ENCODE data around the gene TWSG1.
A peak's percentile ranks its signal among the peaks of the same experiment; 100 is the strongest.
"Not testable (repeated sequence)": the region's sequence is repeated elsewhere in the genome, so short reads cannot be mapped to it uniquely, and the experiment has no call there.

TWSG1 gene

DNA sequence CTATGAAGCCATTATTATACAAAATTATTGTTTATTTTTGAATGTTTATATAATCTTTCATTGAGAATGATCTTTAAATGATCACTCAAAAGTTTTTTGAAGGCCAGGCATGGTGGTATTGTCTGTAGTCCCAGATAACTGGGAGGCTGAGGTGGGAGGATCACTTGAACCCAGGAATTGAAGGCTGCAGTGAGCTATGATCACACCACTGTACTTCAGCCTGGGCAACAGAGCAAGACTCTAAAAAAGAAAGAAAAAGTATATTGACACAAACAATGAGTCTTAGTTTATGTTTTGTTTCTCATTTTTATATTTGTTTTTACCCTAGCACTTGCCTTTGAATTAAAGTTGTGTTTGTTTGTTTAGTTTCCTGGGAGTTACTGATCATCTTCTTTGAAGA lies 2.3 kb downstream of the TWSG1 start:
- DNase-seq, result no peak

DNA sequence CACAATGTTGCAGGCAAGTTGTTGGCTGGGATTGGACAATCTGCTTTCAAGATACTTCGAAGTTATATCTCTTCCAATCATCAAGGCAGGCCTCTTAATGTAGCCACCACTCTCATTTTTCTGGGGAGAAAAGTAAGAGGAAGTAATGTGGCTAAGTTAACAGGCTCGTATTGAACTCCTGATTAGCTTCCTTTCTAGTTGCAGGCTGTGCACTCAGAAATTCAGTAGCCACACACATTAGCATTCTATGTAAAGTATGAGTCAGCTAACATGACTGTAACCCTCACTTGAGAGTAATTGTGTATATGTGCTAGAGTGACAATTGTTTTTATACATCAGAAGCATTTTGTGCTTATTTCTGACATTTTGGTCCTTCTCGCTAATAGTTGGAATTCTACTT lies 3.3 kb downstream of the TWSG1 start:
- DNase-seq, result no peak

DNA sequence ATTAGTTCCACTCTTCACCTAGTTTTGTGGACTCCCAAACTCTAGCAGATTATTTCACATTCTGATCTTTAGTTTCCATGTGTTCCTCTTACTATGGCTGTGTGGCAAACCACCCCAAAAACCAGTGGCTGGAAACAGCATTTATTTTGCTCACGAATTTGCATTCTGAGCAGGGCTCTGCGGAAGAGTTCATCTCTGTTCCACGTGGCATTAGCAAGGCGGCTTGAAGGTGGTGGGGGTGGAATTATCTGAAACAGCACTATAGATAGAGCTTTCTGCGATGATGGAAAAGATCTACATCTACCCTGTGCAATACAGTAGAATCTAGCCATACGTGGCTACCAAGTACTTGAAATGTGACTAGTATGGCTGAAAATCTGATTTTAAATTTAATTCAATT lies 5.9 kb downstream of the TWSG1 start:
- DNase-seq, result no peak

DNA sequence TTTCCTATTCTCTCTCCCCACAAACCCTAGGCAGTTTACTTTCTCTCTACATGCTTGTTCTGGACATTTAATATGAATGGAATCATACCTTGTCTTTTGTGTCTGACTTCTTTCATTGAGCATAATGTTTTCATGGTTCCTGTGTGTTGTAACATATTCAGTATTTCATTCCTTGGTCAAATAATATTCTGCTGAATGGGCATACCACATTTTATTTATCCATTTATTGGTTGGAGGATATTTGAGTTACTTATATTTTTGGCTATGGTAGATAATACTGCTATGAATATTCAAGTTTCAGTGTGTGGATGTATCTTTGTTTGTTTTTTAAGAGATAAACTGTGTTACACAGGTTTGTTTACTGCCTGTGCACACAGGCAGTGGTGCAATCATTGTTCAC lies 9.0 kb downstream of the TWSG1 start:
- no peak for DNase-seq

DNA sequence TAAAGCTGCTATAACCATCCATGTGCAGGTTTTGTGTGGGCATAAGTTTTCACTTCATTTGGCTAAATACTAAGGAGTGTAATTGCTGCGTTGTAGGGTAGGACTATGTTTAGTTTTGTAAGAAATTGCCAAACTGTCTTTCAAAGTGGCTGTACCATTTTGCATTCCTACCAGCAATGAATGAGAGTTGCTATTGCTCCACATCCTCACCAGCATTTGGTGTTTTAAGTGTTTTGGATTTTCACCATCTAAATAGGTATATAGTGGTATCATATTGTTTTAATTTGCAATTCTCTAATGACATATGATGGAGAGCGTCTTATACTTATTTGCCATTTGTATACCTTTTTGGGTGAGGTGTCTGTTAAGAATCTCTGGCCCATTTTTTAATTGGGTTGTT lies 12.2 kb downstream of the TWSG1 start:
- no peak for DNase-seq

DNA sequence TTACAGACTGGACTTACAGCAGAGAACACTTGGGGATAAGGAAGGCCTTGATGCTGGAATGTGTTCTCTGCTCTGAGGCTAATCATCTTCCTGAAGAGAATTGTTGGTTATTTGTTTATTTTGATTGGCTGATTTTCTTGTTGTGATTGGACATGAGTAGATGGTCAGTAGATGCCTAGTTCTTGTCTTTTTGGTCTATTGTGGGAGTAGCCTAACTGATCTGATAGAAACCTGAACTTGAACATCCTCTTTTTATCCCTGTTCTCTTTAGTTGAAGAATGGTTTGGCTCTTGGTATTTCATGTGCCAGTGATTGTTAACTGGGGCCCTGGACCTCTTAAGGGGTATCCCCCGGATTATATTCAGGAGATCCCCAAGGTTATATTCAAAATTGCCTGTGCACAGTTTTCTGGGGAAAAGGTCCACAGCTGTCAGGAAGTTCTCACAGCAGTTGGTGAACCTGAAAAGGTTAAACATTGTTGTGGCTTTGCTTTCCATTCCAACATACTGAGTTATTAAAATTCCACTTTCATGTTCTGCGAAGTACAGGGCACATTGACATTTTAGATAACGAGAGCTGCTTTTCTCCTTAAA lies 13.6 kb downstream of the TWSG1 start:
- DNase-seq, result peak; percentile 48

DNA sequence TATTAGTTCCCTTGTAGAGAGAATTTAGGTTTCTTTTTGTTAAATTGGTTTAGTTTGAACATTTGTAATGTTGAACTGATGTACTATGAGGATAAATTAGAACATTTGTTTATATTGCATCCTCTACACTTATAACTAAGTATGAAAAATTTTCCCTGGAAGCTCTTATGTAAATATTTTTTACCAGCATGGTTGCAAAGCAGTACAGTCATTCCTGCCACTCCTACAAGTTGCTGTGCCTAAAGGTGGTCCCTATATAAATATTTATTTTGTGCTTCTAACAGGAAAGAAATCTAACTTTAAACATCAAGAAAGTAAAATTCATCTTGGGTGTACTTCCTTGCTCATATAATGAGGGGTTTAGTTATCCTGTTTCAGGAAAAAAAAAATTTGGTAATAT lies 14.2 kb downstream of the TWSG1 start:
- DNase-seq, result no peak

DNA sequence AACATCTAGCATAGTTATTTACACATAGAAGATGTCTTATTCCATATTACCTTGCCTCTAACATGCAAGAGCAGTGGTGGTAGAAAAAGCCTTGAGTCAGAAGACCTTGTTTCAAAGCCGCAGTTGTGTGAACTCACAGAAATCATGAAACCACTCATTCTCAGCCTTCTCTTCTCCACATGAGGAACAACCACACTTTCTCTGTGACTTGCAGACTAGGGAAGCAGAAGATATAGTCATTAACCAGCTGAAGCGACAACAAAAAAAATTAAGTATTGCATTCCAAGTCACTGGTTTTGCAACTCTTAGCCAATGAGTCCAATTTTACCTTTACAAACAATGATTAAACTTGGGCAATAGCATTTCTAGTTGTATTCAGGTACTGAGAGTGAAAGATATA lies 19.0 kb downstream of the TWSG1 start:
- no peak for DNase-seq

DNA sequence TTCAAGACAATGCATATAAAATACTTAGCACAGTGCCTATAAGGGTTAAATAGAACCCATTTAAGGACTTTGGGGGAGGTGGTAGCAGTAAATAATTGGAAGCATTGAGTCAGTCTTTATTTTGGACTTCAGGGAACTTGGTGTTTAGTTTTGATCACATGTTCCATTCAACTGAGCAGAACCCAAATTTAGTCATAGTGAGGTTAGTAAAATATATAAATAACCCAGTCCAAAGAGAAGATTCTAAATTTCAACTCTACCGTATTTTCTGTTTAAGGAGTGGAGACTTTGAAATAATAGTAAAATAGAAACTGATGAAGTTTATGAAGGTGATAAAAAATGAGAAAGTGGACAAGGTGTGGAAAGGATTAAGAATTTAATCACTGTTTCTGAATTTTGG lies 19.7 kb downstream of the TWSG1 start:
- DNase-seq, result no peak

DNA sequence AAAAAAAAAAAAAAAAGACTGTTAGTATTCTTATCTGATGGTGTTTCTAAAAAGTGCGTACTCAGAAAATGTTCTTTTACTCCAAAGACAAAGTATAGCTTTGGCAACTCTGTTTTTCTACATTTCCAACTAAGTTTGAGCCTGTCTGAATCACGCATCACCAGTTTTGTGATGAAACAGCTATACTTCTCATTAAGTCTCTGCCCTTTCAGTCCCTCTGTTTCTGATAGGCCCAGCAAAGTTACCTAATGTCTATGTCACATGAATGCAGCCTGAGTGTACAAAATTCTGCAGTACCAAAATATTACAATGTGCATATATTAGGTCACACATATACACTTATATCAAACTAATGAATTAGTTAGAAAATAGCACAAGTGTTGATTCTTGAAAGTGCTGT lies 22.4 kb downstream of the TWSG1 start:
- no peak for DNase-seq

DNA sequence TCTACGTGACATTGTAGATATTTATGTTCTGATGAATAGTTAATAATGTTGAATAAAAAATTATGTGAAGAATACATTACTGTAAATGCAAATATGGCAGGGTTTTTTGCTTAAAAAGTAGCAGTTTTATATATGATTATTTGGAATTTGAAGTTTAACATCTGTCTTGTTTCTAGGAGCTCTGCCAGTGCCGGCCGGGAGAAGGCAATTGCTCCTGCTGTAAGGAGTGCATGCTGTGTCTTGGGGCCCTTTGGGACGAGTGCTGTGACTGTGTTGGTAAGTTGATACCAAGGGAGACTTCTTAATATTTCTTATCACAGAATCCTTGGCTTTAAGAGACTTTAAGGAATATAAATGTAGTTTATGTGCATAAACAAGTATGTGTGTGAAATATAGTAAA lies 25.2 kb downstream of the TWSG1 start:
- DNase-seq, result no peak

DNA sequence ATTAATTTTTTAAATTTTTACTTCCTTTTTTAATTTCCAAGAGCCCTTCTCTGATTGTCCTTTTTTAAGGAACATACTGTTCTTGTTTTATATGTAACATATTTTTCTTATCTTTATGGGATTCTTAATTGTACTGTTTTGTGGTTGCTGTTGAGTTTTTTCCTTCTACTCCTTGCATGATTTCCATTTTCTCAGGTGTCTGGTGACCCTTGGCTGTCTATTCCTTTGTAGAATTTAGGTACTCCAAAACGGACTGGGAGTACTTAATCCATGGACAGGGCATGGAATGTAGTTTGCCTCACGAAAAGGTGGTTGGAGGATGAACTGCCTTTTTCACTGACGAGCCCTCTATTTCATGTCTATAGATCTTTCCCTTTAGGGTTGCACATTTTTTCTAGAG lies 26.6 kb downstream of the TWSG1 start:
- no peak for DNase-seq

DNA sequence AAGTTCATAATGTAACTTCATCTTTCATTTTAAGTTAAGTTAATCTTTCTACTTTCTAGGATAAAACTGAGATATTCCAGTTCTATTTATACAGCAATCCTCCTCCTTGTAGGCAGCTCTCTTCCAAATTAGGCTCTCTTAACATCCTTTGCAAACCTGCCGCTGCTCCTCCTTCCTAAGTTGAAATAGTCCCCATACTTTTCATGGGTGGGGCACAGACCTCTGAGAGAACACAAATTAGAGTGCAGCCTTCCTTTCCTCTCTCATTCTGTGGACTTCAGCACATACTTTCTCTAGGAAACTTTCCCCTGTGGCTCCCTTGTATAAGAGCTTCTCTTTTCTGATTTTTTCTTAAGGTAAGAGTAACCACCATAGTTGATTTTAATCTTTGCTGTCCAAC lies 28.3 kb downstream of the TWSG1 start:
- no peak for DNase-seq

DNA sequence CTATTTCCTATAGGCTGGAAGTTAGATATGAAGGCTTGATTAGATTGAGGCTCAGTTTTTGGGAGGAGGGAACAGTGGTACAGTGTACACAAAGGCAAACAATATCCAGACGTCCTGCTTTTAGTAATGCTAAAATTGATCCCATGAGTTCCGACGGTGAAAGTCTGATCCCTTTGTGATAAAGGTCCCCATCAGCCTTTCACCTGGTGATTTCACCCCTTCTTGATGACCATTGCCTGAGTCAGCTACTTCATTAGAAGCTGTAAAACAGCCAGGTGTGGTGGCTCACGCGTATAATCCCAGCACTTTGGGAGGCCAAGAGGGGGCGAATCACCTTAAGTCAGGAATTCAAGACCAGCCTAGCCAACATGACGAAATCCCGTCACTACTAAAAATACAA lies 29.7 kb downstream of the TWSG1 start:
- DNase-seq, result no peak

DNA sequence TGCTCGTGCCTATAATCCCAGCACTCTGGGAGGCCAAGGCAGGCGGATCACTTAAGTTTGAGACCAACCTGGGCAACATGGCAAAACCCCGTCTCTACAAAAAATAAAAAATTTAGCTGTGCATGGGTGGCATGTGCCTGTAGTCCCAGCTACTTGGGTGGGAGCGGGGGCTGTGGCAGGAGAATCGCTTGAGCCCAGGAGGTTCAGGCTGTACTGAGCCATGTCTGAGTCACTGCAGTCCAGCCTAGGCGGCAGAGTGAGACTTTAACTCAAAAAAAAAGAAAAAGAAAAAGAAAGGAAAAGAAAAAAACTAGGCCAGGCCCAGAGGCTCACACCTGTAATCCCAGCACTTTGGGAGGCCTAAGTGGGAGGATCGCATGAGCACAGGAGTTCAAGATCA lies 30.8 kb downstream of the TWSG1 start:
- no peak for DNase-seq

DNA sequence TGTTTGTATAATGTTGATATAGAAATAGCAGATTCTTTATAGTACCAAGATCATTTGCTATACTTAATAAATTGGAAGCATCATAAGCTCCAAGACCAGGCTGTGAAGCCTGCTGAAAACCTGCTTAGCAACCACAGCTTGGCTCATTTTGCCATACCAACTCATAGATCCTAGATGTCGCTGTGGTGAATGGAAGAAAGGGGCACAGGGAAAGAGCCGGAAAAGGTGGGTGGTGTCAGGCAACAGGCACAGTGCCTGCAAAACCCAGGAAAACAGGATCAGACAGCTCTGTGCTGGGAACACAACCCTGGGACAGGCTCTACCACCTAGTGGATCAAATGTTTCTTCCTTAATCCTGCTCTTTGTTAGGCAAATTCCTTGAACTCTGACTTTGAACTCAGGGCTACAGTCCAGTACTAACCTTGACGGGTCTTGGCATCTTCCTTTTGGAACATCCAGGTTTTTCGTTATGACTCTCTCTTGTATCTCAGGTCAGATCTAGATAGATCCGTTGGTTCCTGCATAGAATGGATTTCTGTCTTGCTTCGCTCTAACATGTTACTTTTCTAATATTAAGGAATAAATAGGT lies 31.6 kb downstream of the TWSG1 start:
- DNase-seq, result peak; percentile 38

DNA sequence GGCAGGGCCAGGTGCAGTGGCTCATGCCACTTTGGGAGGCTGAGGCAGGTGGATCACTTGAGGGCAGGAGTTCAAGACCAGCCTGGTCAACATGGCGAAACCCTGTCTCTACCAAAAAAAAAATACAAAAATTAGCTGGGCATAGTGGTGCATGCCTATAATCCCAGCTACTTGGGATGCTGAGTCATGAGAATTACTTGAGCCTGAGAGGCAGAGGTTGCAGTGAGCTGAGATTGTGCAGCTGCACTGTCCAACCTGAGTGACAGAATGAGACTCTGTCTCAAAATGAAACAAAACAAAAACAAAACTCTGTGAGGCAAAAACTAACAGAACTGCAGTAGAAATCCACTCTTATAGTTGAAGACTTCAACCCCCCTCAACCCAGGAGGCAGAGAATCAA lies 38.7 kb downstream of the TWSG1 start:
- DNase-seq, result not testable (repeated sequence)

DNA sequence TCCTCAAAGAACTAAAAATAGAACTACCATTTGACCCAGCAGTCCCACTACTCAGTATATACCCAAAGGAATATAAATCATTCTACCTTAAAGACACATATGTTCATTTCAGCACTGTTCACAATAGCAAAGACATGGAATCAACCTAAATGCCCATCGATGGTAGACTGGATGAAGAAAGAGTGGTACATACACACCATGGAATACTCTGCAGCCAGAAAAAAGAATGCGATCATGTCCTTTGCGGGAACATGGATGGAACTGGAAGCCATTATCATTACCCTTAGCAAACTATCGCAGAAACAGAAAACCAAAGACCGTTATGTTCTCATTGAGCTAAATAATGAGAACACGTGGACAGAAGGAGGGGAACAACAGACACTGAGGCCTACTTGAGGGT lies 44.5 kb downstream of the TWSG1 start:
- DNase-seq, result no peak

DNA sequence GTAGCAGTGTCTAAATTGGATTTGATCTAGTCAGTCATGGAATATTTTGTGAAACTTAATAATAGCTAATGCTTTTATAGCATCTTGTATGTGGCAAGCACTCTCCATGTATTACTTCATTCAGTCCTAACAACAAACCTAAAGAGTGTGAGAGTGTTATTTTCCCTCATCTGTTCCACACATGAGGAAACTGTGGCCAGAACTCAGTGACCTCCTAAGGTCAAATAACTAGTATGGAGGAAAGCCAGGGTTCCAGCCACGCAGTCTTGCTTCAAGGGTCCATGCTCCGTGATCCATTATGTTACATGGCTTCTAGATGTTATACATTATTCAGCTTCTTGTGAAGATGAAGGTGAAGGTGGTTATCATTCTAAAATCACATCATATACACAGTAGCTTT lies 45.5 kb downstream of the TWSG1 start:
- DNase-seq, result peak; percentile 79

DNA sequence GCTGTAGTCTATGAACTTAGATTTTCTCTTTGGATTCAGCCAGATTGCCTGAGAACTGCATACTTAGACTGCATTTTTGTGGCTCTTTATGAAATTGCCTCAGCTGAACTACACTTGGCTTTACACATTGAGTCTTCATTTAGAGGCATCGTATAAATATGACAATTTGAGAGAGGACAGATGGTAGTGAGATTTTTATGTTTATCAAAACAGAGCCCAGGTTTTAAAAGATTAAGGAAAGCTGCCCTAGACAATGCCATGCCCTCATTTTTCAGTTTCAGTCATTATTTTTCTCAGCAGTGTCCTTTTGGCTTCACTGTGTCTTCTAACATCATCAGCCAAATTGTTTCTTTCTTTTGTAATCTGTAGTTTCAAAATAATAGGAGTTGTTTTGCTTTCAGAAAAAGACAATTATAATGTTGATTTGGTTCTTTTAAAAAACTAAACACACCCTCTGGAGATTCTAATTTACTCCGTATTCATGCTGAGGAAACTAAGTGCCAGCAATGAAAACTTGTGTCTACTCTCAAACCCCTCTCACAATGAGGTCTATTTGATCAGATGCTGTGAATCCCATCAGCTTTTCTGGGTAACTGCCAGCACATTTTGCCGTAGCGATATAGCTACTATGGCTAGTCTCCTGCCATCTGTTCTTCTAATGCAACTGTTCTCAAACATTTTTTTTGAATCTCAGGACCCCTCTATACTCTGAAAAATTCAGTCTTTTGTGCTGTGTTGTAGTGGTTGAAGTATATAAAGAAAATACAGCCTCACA lies 46.2 kb downstream of the TWSG1 start:
- DNase-seq, result peak; percentile 100

DNA sequence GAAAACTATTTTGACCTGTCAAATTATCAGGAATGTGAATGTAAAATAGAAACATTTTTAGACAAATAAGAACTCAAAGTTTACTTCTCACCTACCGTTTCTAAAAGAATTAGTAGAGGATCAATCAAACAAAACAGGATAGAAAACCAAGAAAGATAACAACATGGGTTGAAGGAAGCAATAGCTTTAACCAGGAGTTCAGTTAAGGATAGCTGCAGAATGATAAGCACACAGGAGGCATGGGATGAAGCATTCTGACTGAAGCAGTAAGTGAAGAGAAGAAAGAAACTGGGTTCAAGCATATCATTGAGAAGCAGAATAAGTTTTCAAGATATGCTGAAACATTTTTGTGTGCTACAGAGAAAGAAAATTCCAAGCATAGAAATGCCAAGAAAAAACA lies 52.3 kb downstream of the TWSG1 start:
- no peak for DNase-seq

DNA sequence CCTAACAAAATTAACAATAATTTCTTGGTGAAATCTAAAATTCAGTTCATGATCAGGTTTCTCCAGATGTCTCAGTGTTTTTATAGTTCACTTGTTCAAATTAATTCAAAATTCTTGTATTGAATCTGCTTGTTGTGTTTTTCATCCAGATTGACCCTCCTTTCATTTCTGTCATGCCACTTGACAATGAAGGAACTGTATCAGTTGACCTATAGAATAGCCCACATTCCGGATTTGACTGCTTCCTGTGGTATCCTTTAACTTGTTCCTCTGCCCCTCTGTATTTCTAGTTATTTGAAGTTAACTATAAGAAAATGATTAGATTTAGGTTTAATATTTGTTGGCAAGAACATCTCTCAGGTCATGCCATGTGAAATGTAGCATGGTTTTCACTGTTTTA lies 53.3 kb downstream of the TWSG1 start:
- DNase-seq, result no peak

DNA sequence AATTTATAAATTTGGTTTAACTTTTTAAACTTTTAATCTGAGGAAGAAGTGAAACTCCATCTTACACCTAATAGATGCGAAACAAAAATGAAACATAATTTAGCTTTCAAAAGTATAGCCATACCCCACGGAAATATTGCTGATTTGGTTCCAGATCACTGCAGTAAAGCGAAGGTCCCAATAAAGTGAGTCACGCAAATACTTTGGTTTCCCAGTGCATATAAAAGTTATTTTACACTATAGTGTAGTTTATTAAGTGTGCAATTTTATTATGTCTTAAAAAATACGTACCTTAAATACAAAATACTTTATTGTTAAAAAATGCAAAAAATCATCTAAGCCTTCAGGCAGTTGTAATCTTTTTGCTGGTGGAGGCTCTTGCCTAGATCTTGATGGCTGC lies 55.1 kb downstream of the TWSG1 start:
- DNase-seq, result no peak

DNA sequence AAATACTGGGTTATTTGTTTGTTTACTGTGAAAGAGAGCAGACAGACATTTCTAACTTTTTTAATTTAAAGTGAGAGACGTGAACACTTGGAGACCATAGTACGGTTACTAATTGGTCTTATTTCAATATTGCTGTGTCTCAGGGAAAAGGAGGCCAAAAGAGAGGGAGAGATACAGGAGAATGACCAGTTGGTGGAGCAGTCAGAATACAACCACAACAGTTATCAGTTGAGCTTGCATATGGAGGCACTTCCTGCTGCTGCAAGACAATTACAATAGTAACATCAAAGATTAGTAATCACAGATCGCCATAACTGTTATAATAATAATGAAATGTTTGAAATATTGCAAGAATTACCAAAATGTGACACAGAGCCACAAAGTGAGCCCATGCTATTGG lies 58.2 kb downstream of the TWSG1 start:
- DNase-seq, result no peak

DNA sequence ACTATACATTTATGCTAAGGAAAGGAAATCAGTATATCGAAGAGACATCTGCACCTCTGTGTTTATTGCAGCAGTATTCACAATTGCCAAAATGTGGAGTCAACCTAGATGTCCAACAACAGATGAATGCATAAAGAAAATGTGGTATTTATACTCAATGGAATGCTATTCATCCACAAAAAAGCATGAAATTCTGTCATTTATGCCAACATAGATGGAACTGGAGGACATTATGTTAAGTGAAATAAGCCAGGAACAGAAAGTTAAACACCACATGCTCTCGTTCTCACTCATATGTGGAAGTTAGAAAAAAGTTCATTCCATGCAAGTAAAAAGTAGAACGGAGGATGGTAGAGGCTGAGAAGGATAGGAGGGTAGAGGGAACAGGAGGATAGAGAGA lies 59.5 kb downstream of the TWSG1 start:
- DNase-seq, result no peak

Measured in NCI-H69 (cell line).